H1 (cell line): ENCODE results near the gene DNER. TPM values are rescaled to one million over a fixed set of nuclear protein-coding genes. Genes with fewer than 3 reads are reported as not detected.
A peak's percentile ranks its signal among the peaks of the same experiment; 100 is the strongest.
"Not testable (repeated sequence)": the region's sequence is repeated elsewhere in the genome, so short reads cannot be mapped to it uniquely, and the experiment has no call there.

Source experiments
- CTCF ChIA-PET: fragments of 300-600 bp; sonication (Branson Sonifier 250); formaldehyde crosslinking; loops from one replicate; lab custom pipeline; 2021; ENCODE audit not compliant: partially characterized antibody; lab: Charles Lee
- POLR2A ChIA-PET: fragments of 300-600 bp; sonication (Branson Sonifier 250); formaldehyde crosslinking; loops from one replicate; lab custom pipeline; 2021; ENCODE audit warnings: inconsistent platforms; ENCODE audit not compliant: partially characterized antibody; lab: Charles Lee
- DNase-seq, 2 experiments: peaks; one replicate each; pipeline versions ENCODE4 v3.0.0 to v3.0.0-alpha.2; 2010 to 2022; ENCODE audit warnings: low spot score in 2 of 2, low read depth in 1 of 2, mixed read lengths in 1 of 2
- FAIRE-seq: peaks from 2 replicates; lab custom pipeline; 2011; peaks lifted over from hg19 to GRCh38; lab: Jason Lieb, UNC
- H2AFZ ChIP-seq: 2 replicates; pipeline ENCODE4 v1.8.1; 2012; ENCODE audit warnings: low read length, inconsistent platforms
- H2AK5ac ChIP-seq: 2 replicates; pipeline ENCODE4 v1.6.1; 2013; ENCODE audit warnings: low read depth, low read length
- H2BK120ac ChIP-seq: replicated peaks from 2 replicates; pipeline ENCODE3; 2013; ENCODE audit warnings: low read depth, low read length, inconsistent platforms
- H2BK12ac ChIP-seq: 2 replicates; pipeline ENCODE4 v1.6.1; 2013; ENCODE audit warnings: low read depth, low read length
- H2BK15ac ChIP-seq: 2 replicates; pipeline ENCODE4 v1.6.1; 2013; ENCODE audit warnings: low read length
- H2BK20ac ChIP-seq: 2 replicates; pipeline ENCODE4 v1.6.1; 2013; ENCODE audit warnings: low read length
- H2BK5ac ChIP-seq: 2 replicates; pipeline ENCODE4 v1.6.1; 2013; ENCODE audit warnings: low read depth, low read length
- H3K14ac ChIP-seq: 2 replicates; pipeline ENCODE4 v1.6.1; 2013; ENCODE audit warnings: inconsistent platforms; ENCODE audit not compliant: insufficient read length
- H3K18ac ChIP-seq: 2 replicates; pipeline ENCODE4 v1.6.1; 2013; ENCODE audit warnings: low read length; ENCODE audit errors: extremely low read depth
- H3K23ac ChIP-seq: 2 replicates; pipeline ENCODE4 v1.6.1; 2013; ENCODE audit warnings: inconsistent platforms; ENCODE audit not compliant: insufficient read length
- H3K23me2 ChIP-seq: 2 replicates; pipeline ENCODE4 v1.6.1; 2013; ENCODE audit warnings: low read depth, low read length
- H3K27ac ChIP-seq: 2 replicates; pipeline ENCODE4 v1.6.1; 2011; ENCODE audit warnings: low read depth, low read length, inconsistent platforms
- H3K27me3 ChIP-seq, 4 experiments: replicated peaks in 1 of 4; 1 replicate in 1 of 4; 2 replicates in 3 of 4; pipeline versions ENCODE4 v1.6.1 to v1.8.1; 2011 to 2013; ENCODE audit warnings: low read length in 3 of 4, mild to moderate bottlenecking in 3 of 4, inconsistent platforms in 2 of 4, mixed read lengths in 2 of 4, moderate library complexity in 1 of 4; ENCODE audit not compliant: control insufficient read depth in 3 of 4, insufficient read depth in 3 of 4; ENCODE audit errors: extremely low read depth in 1 of 4
- H3K36me3 ChIP-seq, 4 experiments: 2 replicates each; pipeline versions ENCODE4 v1.6.1 to v1.8.1; 2011 to 2013; ENCODE audit warnings: mild to moderate bottlenecking in 4 of 4, low read length in 3 of 4, moderate library complexity in 2 of 4, control low read depth in 1 of 4, inconsistent platforms in 1 of 4; ENCODE audit not compliant: insufficient read depth in 4 of 4, control insufficient read depth in 2 of 4
- H3K4ac ChIP-seq: replicated peaks from 2 replicates; pipeline ENCODE3; 2013; ENCODE audit warnings: low read length, low read depth, mixed read lengths, inconsistent platforms; ENCODE audit not compliant: insufficient read length
- H3K4me1 ChIP-seq, 4 experiments: replicated peaks in 1 of 4; 1 replicate in 1 of 4; 2 replicates in 3 of 4; pipeline versions ENCODE4 v1.6.1 to v1.8.1; 2011 to 2013; ENCODE audit warnings: low read length in 3 of 4, inconsistent platforms in 2 of 4, mixed read lengths in 1 of 4; ENCODE audit not compliant: insufficient read depth in 4 of 4, control insufficient read depth in 3 of 4
- H3K4me2 ChIP-seq, 2 experiments: 2 replicates each; pipeline versions ENCODE4 v1.6.1 to v1.8.1; 2011 to 2013; ENCODE audit warnings: low read depth in 2 of 2, low read length in 2 of 2, control low read depth in 1 of 2, inconsistent platforms in 1 of 2, mild to moderate bottlenecking in 1 of 2; ENCODE audit not compliant: insufficient read depth in 1 of 2
- H3K4me3 ChIP-seq, 4 experiments: fragments of 200-600, 300-600 bp in 1 of 4; sonication (generic), shearing (Covaris generic), sonication (Bioruptor Twin) in 1 of 4; 2 replicates each; pipeline versions ENCODE4 v1.5.1 to v1.8.1; 2011 to 2016; ENCODE audit warnings: low read length in 4 of 4, low read depth in 3 of 4, control low read depth in 2 of 4, inconsistent platforms in 2 of 4, mild to moderate bottlenecking in 2 of 4, mixed read lengths in 1 of 4, moderate library complexity in 1 of 4; ENCODE audit not compliant: insufficient read depth in 2 of 4; ENCODE audit errors: extremely low read depth in 1 of 4
- H3K56ac ChIP-seq: replicated peaks from 2 replicates; pipeline ENCODE3; 2013; ENCODE audit warnings: low read depth, mild to moderate bottlenecking, mixed read lengths, low read length, inconsistent platforms; ENCODE audit not compliant: insufficient read length
- H3K79me1 ChIP-seq: 2 replicates; pipeline ENCODE4 v1.6.1; 2013; ENCODE audit warnings: low read depth, low read length, control low read depth
- H3K79me2 ChIP-seq, 2 experiments: 2 replicates each; pipeline versions ENCODE4 v1.6.1 to v1.8.1; 2012 to 2013; ENCODE audit warnings: low read length in 2 of 2, mild to moderate bottlenecking in 2 of 2, inconsistent platforms in 1 of 2; ENCODE audit not compliant: insufficient read depth in 2 of 2, control insufficient read depth in 1 of 2
- H3K9ac ChIP-seq, 4 experiments: replicated peaks in 1 of 4; 1 replicate in 1 of 4; 2 replicates in 3 of 4; pipeline versions ENCODE4 v1.6.1 to v1.8.1; 2011 to 2013; ENCODE audit warnings: low read depth in 3 of 4, low read length in 3 of 4, control low read depth in 2 of 4, mild to moderate bottlenecking in 2 of 4, moderate library complexity in 2 of 4, inconsistent platforms in 1 of 4; ENCODE audit errors: extremely low read depth in 1 of 4
- H3K9me3 ChIP-seq, 2 experiments: 2 replicates each; pipeline versions ENCODE4 v1.6.1 to v1.8.1; 2012 to 2013; ENCODE audit warnings: mild to moderate bottlenecking in 2 of 2, moderate library complexity in 2 of 2, control low read depth in 1 of 2, inconsistent platforms in 1 of 2, low read depth in 1 of 2, low read length in 1 of 2, mixed read lengths in 1 of 2; ENCODE audit not compliant: insufficient read depth in 2 of 2
- H4K20me1 ChIP-seq, 2 experiments: replicated peaks in 1 of 2; 2 replicates each; pipeline versions ENCODE3 to v1.8.1; 2011 to 2013; ENCODE audit warnings: inconsistent platforms in 2 of 2, low read length in 2 of 2, mild to moderate bottlenecking in 1 of 2; ENCODE audit not compliant: insufficient read depth in 2 of 2, control insufficient read depth in 1 of 2
- H4K5ac ChIP-seq: 2 replicates; pipeline ENCODE4 v1.6.1; 2013; ENCODE audit warnings: low read length, low read depth, mixed read lengths, inconsistent platforms; ENCODE audit not compliant: insufficient read length
- H4K8ac ChIP-seq: 2 replicates; pipeline ENCODE4 v1.8.0; 2013; ENCODE audit warnings: mild to moderate bottlenecking, moderate library complexity, low read length, inconsistent platforms; ENCODE audit not compliant: insufficient read depth; ENCODE audit errors: extremely low read depth
- H4K91ac ChIP-seq: replicated peaks from 2 replicates; pipeline ENCODE3; 2013; ENCODE audit warnings: low read length, mixed read lengths, inconsistent platforms; ENCODE audit not compliant: insufficient read length
- CEBPB ChIP-seq: IDR thresholded peaks from 2 replicates; pipeline ENCODE4 v1.6.1; 2012; ENCODE audit warnings: low read depth, low read length
- WGBS, 2 experiments: shearing (Covaris generic) in 1 of 2; methylation state at CpG; one replicate each; pipeline versions ENCODE4 v1.1.6 to v1.1.7; 2013 to 2015; ENCODE audit warnings: low lambda C conversion rate in 2 of 2, mixed read lengths in 2 of 2, inconsistent platforms in 1 of 2, low coverage in 1 of 2, missing lambda C conversion rate in 1 of 2; ENCODE audit not compliant: insufficient replicate concordance in 2 of 2, insufficient coverage in 1 of 2, insufficient read length in 1 of 2; ENCODE audit errors: extremely low coverage in 1 of 2, missing lambda C conversion rate in 1 of 2; 5-methylcytosine and 5-hydroxymethylcytosine counted together
- polyA plus RNA-seq, 7 experiments: library from polyadenylated mRNA; depleted of rRNA in 3 of 7; stranded (reverse) in 5 of 7; unstranded in 2 of 7; fragments of >200 nt in 5 of 7; fragments of 200-250 nt in 2 of 7; gene quantifications; 1 replicate in 5 of 7; 2 replicates in 1 of 7; 4 replicates in 1 of 7; pipeline versions ENCODE4 v1.2.1 to v1.2.3, GENCODE V29; 2011 to 2013; ENCODE audit warnings: missing spikeins in 2 of 7, mixed read lengths in 2 of 7
- total RNA-seq: library from RNA; stranded (reverse); fragmentation: NEBNext Ultra II Directional; extraction: Animal tissue kit (Norgen Biotek cat#: 25700); gene quantifications from 2 replicates; pipeline ENCODE4 v1.2.1, GENCODE V29; 2021

Gene DNER
- total and polyA plus RNA-seq, 2 of the 8 experiments (the other 6 are each of a cell fraction or from before 2014, with no cell fraction given), result 6.8 to 16.3 TPM

DNA sequence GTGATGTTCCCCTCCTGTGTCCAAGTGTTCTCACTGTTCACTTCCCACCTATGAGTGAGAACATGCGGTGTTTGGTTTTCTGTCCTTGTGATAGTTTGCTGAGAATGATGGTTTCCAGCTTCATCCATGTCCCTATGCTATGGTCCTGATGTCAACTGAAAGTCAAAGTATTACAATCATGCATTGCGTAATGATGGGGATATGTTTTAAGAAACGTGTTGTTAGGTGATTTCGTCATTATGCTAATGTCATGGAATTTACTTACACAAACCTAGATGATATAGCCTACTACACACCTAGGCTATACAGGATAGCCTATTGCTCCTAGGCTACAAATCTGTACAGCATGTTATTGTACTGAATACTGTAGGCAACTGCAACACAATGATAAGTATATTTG is 207.7 kb downstream of the DNER start:
- H3K4ac ChIP-seq, FAIRE-seq, H3K4me3 ChIP-seq, H4K91ac ChIP-seq, CTCF ChIA-PET, H3K9me3 ChIP-seq, POLR2A ChIA-PET, H4K8ac ChIP-seq, H3K79me2 ChIP-seq, H4K5ac ChIP-seq, H3K4me1 ChIP-seq, H3K18ac ChIP-seq, H3K56ac ChIP-seq, H3K23me2 ChIP-seq, H3K27ac ChIP-seq, H3K9ac ChIP-seq, H2BK120ac ChIP-seq, H3K23ac ChIP-seq, H4K20me1 ChIP-seq, DNase-seq, H2BK20ac ChIP-seq, H3K4me2 ChIP-seq, H2BK12ac ChIP-seq, H2BK15ac ChIP-seq, H2AFZ ChIP-seq, H3K14ac ChIP-seq, H2BK5ac ChIP-seq, H2AK5ac ChIP-seq, H3K79me1 ChIP-seq, H3K36me3 ChIP-seq, H3K27me3 ChIP-seq: not testable (repeated sequence)
- TF ChIP-seq CEBPB, result peak; percentile 21; the same call in 1 of the 2 replicates
- 83 to 100% methylated on average over 1 to 4 of the region's 4 CpGs for WGBS, 2 experiments
